DND-41 (cell line): Measurements from ENCODE around the gene IVL.

Experiments
- ATAC-seq: fragments of 200-7000 bp; cut with Tn5 transposase; 3 replicates; pipeline ENCODE4 v1.9.1; 2021; ENCODE audit warnings: low read depth; ENCODE audit not compliant: insufficient read depth
- DNase-seq: peaks from one replicate; pipeline ENCODE4 v3.0.0-alpha.2; 2020
- H2AFZ ChIP-seq: 2 replicates; pipeline ENCODE4 v1.6.0; 2012; ENCODE audit warnings: low read depth, low read length
- H3K27ac ChIP-seq: 2 replicates; pipeline ENCODE4 v1.5.1; 2012; ENCODE audit warnings: low read length, inconsistent platforms
- H3K27me3 ChIP-seq: fragments of 200-600 bp; sonication (generic); 2 replicates; pipeline ENCODE4 v1.6.0; 2012; ENCODE audit warnings: low read length, mild to moderate bottlenecking, inconsistent platforms; ENCODE audit not compliant: insufficient read depth, poor library complexity
- H3K36me3 ChIP-seq: 2 replicates; pipeline ENCODE4 v1.5.1; 2012; ENCODE audit warnings: low read length, inconsistent platforms; ENCODE audit not compliant: insufficient read depth
- H3K4me1 ChIP-seq: 2 replicates; pipeline ENCODE4 v1.5.1; 2012; ENCODE audit warnings: mild to moderate bottlenecking, low read length; ENCODE audit not compliant: insufficient read depth
- H3K4me2 ChIP-seq: 2 replicates; pipeline ENCODE4 v1.6.0; 2012; ENCODE audit warnings: mild to moderate bottlenecking, moderate library complexity, low read length, inconsistent platforms; ENCODE audit not compliant: insufficient read depth
- H3K4me3 ChIP-seq, 2 experiments: fragments of 200-600 bp in 1 of 2; shearing (Covaris generic) in 1 of 2; 2 replicates each; pipeline ENCODE4 v1.5.1; 2012 to 2016; ENCODE audit warnings: inconsistent platforms in 2 of 2, low read length in 2 of 2, mild to moderate bottlenecking in 2 of 2, low read depth in 1 of 2, moderate library complexity in 1 of 2
- H3K79me2 ChIP-seq: 2 replicates; pipeline ENCODE4 v1.6.0; 2012; ENCODE audit warnings: low read length, inconsistent platforms; ENCODE audit not compliant: insufficient read depth
- H3K9ac ChIP-seq: 2 replicates; pipeline ENCODE4 v1.6.0; 2012; ENCODE audit warnings: low read depth, mild to moderate bottlenecking, inconsistent platforms, low read length, moderate library complexity
- H3K9me3 ChIP-seq: 2 replicates; pipeline ENCODE4 v1.5.1; 2012; ENCODE audit warnings: low read length, moderate library complexity, mild to moderate bottlenecking, inconsistent platforms; ENCODE audit not compliant: insufficient read depth, severe bottlenecking
- H4K20me1 ChIP-seq: 2 replicates; pipeline ENCODE4 v1.6.0; 2012; ENCODE audit warnings: low read length; ENCODE audit not compliant: insufficient read depth
- CTCF ChIP-seq: IDR thresholded peaks from 2 replicates; pipeline ENCODE4 v1.5.1; 2012; ENCODE audit warnings: borderline replicate concordance, low read length, moderate library complexity, mild to moderate bottlenecking; ENCODE audit not compliant: poor library complexity, severe bottlenecking; ENCODE audit errors: extremely low read depth
- EZH2 ChIP-seq: IDR thresholded peaks from 3 replicates; pipeline ENCODE4 v1.6.1; 2012; ENCODE audit warnings: borderline replicate concordance, low read depth, mild to moderate bottlenecking, moderate library complexity, low read length, inconsistent platforms; ENCODE audit not compliant: severe bottlenecking

IVL gene

GRCh38 chr1:152957561-152957960 lies 49.2 kb downstream of the IVL start:
- no peak overlapping the region for H2AFZ ChIP-seq
- no peak overlapping the region for H3K27ac ChIP-seq
- DNase-seq (no peak), ATAC-seq (no peak)
- H3K4me1 ChIP-seq = no peaks in the 10 kb centered on the region
- H3K9ac ChIP-seq = no peak overlapping the region
- no peak overlapping the region for H3K4me2 ChIP-seq
- H3K9me3 ChIP-seq = no peaks in the 10 kb centered on the region
- H3K79me2 ChIP-seq = no peaks in the 10 kb centered on the region
- H3K36me3 ChIP-seq = no peaks in the 10 kb centered on the region
- H3K4me3 ChIP-seq = no peak overlapping the region
- peaks cover 3% of the 10 kb centered on the region for H3K27me3 ChIP-seq
- H4K20me1 ChIP-seq = no peaks in the 10 kb centered on the region
- no peak for TF ChIP-seq CTCF
- TF ChIP-seq EZH2 = no peak

DNA sequence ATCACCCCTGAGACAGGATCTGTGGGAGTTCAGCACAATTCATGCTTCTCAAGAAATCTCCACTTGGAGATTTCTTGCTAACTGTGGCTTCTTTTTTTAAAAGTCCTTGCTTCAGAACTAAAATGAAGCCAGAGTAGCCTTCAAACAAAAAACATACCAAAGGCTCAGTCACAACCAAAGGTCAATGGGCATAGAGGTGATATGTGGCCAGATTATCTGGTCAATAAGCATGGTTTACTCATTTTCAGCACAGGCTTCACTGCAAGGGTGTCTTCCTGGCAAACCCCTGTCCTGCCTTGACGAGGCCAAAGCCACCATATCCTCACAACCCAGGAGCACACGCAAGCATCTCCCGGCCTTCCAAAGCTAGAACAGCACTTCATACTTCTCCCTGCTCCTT lies 50.9 kb downstream of the IVL start:
- no peak overlapping the region for H3K27ac ChIP-seq
- no peak for TF ChIP-seq CTCF
- TF ChIP-seq EZH2 = no peak
- ATAC-seq (no peak), DNase-seq (no peak)
- H3K4me3 ChIP-seq = no peak overlapping the region
- H3K9me3 ChIP-seq = no peaks in the 10 kb centered on the region
- no peak overlapping the region for H2AFZ ChIP-seq
- no peaks in the 10 kb centered on the region for H3K79me2 ChIP-seq
- no peak overlapping the region for H3K9ac ChIP-seq
- H4K20me1 ChIP-seq = no peaks in the 10 kb centered on the region
- H3K36me3 ChIP-seq = no peaks in the 10 kb centered on the region
- H3K4me2 ChIP-seq = no peak overlapping the region
- H3K4me1 ChIP-seq = no peaks in the 10 kb centered on the region
- no peaks in the 10 kb centered on the region for H3K27me3 ChIP-seq

- Histone ChIP-seq H3K4me2 (no peak overlapping the region), H3K9me3 (no peaks in the 10 kb centered on the region), H3K4me3 (no peak overlapping the region), H3K27me3 (no peaks in the 10 kb centered on the region), H4K20me1 (no peaks in the 10 kb centered on the region), H3K9ac (no peak overlapping the region), H3K79me2 (no peaks in the 10 kb centered on the region), H3K36me3 (no peaks in the 10 kb centered on the region), H2AFZ (no peak overlapping the region), H3K4me1 (no peaks in the 10 kb centered on the region), H3K27ac (no peak overlapping the region)
- DNase-seq (no peak), ATAC-seq (no peak)
- TF ChIP-seq CTCF (no peak), EZH2 (no peak)
These were observed 51.6 kb downstream of the IVL start for GRCh38 chr1:152959801-152960451.
